Posterior vena cava (tissue), 2 donors: ENCODE data around the gene ATP10A. TPM values are rescaled to one million over a fixed set of nuclear protein-coding genes. Genes with fewer than 3 reads are reported as not detected.
A peak's percentile ranks its signal among the peaks of the same experiment; 100 is the strongest.

Experiments used
- DNase-seq: peaks from one replicate; pipeline ENCODE4 v3.0.0-alpha.2; 2020; ENCODE audit warnings: low spot score
- intact Hi-C, 2 donors: fragments of 100-400 bp; cut with DNase I; formaldehyde crosslinking; loops; one replicate each; pipeline versions ENCODE4 v1.14.1 to v1.14.2; 2022 to 2023
- total RNA-seq, 2 donors: library from RNA; stranded (reverse); fragmentation: NEBNext Ultra II Directional; extraction: Animal tissue kit (Norgen Biotek cat#: 25700); gene quantifications; one replicate each; pipeline ENCODE4 v1.2.1, GENCODE V29; 2021
- donor health status: DM: yes; HTN: yes; CAD: no.
- donor health status: DM: yes; HTN: yes; CAD: no.

Gene ATP10A
- total RNA-seq, 2 donors from 2014 or later: 18.7 to 21.5 TPM

- intact Hi-C loops: no loop called here
- DNase-seq: no peak
Measured at GRCh38 chr15:25705433-25706115, 157.6 kb downstream of the ATP10A start.

- DNase-seq: no peak
- intact Hi-C loops: no loop called here
Measured at GRCh38 chr15:25703726-25704125, 159.4 kb downstream of the ATP10A start.

- no peak for DNase-seq
- intact Hi-C loops: no loop called here
Measured at GRCh38 chr15:25701721-25702465, 161.2 kb downstream of the ATP10A start.

- DNase-seq: no peak
- intact Hi-C loops: no loop called here
Measured at GRCh38 chr15:25700916-25701315, 162.2 kb downstream of the ATP10A start.

- intact Hi-C loops: no loop called here
- DNase-seq: no peak
Measured at GRCh38 chr15:25697586-25697985, 165.5 kb downstream of the ATP10A start.

- intact Hi-C loops: no loop called here
- DNase-seq: no peak
Measured at GRCh38 chr15:25695875-25696760, 167.0 kb downstream of the ATP10A start.

GRCh38 chr15:25694823-25695312 lies 168.3 kb downstream of the ATP10A start:
- DNase-seq: no peak
- intact Hi-C loops: no loop called here

GRCh38 chr15:25694239-25694584 lies 168.9 kb downstream of the ATP10A start:
- intact Hi-C loops: no loop called here

GRCh38 chr15:25693321-25694238 lies 169.5 kb downstream of the ATP10A start:
- peak; percentile 82 for DNase-seq
- intact Hi-C loops: no loop called here

More at GRCh38 chr15:25694239-25694584, 168.9 kb downstream of the ATP10A start:
- no peak for DNase-seq

GRCh38 chr15:25691544-25692430 lies 171.3 kb downstream of the ATP10A start:
- intact Hi-C loops: no loop called here
- DNase-seq: no peak

GRCh38 chr15:25690673-25691543 lies 172.2 kb downstream of the ATP10A start:
- intact Hi-C loops: no loop called here
- no peak for DNase-seq

- no peak for DNase-seq
- intact Hi-C loops: no loop called here
Measured at GRCh38 chr15:25689592-25689991, 173.5 kb downstream of the ATP10A start.

GRCh38 chr15:25688166-25688565 lies 175.0 kb downstream of the ATP10A start:
- no peak for DNase-seq
- intact Hi-C loops: no loop called here

- DNase-seq: no peak
- intact Hi-C loops: no loop called here
Measured at GRCh38 chr15:25687689-25688088, 175.4 kb downstream of the ATP10A start.

GRCh38 chr15:25687276-25687675 lies 175.9 kb downstream of the ATP10A start:
- no peak for DNase-seq
- intact Hi-C loops: no loop called here

GRCh38 chr15:25686780-25687179 lies 176.3 kb downstream of the ATP10A start:
- DNase-seq: no peak
- intact Hi-C loops: no loop called here
